Measurements from ENCODE around the gene UST. TPM values are rescaled to one million over a fixed set of nuclear protein-coding genes. Genes with fewer than 3 reads are reported as not detected.
"Not testable (repeated sequence)": the region's sequence is repeated elsewhere in the genome, so short reads cannot be mapped to it uniquely, and the experiment has no call there.

The UST gene
- polyA plus RNA-seq, 1 experiment = 21.4 TPM

- POLR2A ChIA-PET = no interaction called here
- CTCF ChIA-PET = no interaction called here
- H3K27me3 ChIP-seq (ENCODE audit: control insufficient read depth, insufficient read depth, low read length) = no peaks in the 10 kb centered on the region
- DNase-seq (ENCODE audit: low read depth, low spot score) = no peak
- no peaks in the 10 kb centered on the region for H3K9me3 ChIP-seq (ENCODE audit: control insufficient read depth, insufficient read depth, low read length)
- TF ChIP-seq CTCF (IDR thresholded peaks at IDR 0.05; ENCODE audit: low read depth, low read length) = no peak
- H3K4me3 ChIP-seq (ENCODE audit: low read depth, low read length) = no peak overlapping the region
- no peak overlapping the region for H3K27ac ChIP-seq (ENCODE audit: low read depth, low read length)
These were observed 159.6 kb downstream of the UST start for GRCh38 chr6:148906386-148906785.

GRCh38 chr6:148907573-148907972 lies 160.7 kb downstream of the UST start:
- Histone ChIP-seq H3K9me3 (ENCODE audit: control insufficient read depth, insufficient read depth, low read length) (no peaks in the 10 kb centered on the region), H3K27me3 (ENCODE audit: control insufficient read depth, insufficient read depth, low read length) (no peaks in the 10 kb centered on the region), H3K27ac (ENCODE audit: low read depth, low read length) (no peak overlapping the region), H3K4me3 (ENCODE audit: low read depth, low read length) (no peak overlapping the region)
- DNase-seq (ENCODE audit: low read depth, low spot score) = no peak
- CTCF ChIA-PET = interaction anchor here (0.7 kb wide), 1 partner anchor 9 kb away, joined by 4 read pairs; no protein-coding TSS in a partner anchor
- no peak for TF ChIP-seq CTCF (IDR thresholded peaks at IDR 0.05; ENCODE audit: low read depth, low read length)
- POLR2A ChIA-PET = no interaction called here

GRCh38 chr6:148912252-148912651 lies 165.4 kb downstream of the UST start:
- TF ChIP-seq CTCF (IDR thresholded peaks at IDR 0.05; ENCODE audit: low read depth, low read length) = no peak
- ChIA-PET CTCF (interaction anchor here (1.1 kb wide), 1 partner anchor 334 kb away, joined by 4 read pairs; no protein-coding TSS in a partner anchor), POLR2A (interaction anchor here (0.5 kb wide), 1 partner anchor 66 kb away, joined by 3 read pairs; no protein-coding TSS in a partner anchor)
- Histone ChIP-seq H3K9me3 (ENCODE audit: control insufficient read depth, insufficient read depth, low read length) (no peaks in the 10 kb centered on the region), H3K27me3 (ENCODE audit: control insufficient read depth, insufficient read depth, low read length) (no peaks in the 10 kb centered on the region), H3K27ac (ENCODE audit: low read depth, low read length) (no peak overlapping the region), H3K4me3 (ENCODE audit: low read depth, low read length) (no peak overlapping the region)
- no peak for DNase-seq (ENCODE audit: low read depth, low spot score)

- no peaks in the 10 kb centered on the region for H3K9me3 ChIP-seq (ENCODE audit: control insufficient read depth, insufficient read depth, low read length)
- CTCF ChIA-PET = interaction anchor here (0.7 to 1.0 kb wide), 2 partner anchors 356 to 648 kb away, joined by 3 to 4 read pairs; no protein-coding TSS in a partner anchor
- no peaks in the 10 kb centered on the region for H3K27me3 ChIP-seq (ENCODE audit: control insufficient read depth, insufficient read depth, low read length)
- no peak for TF ChIP-seq CTCF (IDR thresholded peaks at IDR 0.05; ENCODE audit: low read depth, low read length)
- no peak for DNase-seq (ENCODE audit: low read depth, low spot score)
- POLR2A ChIA-PET = no interaction called here
- no peak overlapping the region for H3K4me3 ChIP-seq (ENCODE audit: low read depth, low read length)
- no peak overlapping the region for H3K27ac ChIP-seq (ENCODE audit: low read depth, low read length)
These were observed 169.0 kb downstream of the UST start for GRCh38 chr6:148915810-148916209.

GRCh38 chr6:148916485-148916884 lies 169.7 kb downstream of the UST start:
- CTCF ChIA-PET = interaction anchor here (0.6 kb wide), 1 partner anchor 9 kb away, joined by 4 read pairs; no protein-coding TSS in a partner anchor
- H3K9me3 ChIP-seq (ENCODE audit: control insufficient read depth, insufficient read depth, low read length); POLR2A ChIA-PET; H3K4me3 ChIP-seq (ENCODE audit: low read depth, low read length); H3K27me3 ChIP-seq (ENCODE audit: control insufficient read depth, insufficient read depth, low read length); DNase-seq (ENCODE audit: low read depth, low spot score); H3K27ac ChIP-seq (ENCODE audit: low read depth, low read length): not testable (repeated sequence)

Data from AG04450 (cell line).